ENCODE measurements around the gene ANHX. TPM values are rescaled to one million over a fixed set of nuclear protein-coding genes. Genes with fewer than 3 reads are reported as not detected.

The ANHX gene
- not detected in 2 replicates for total RNA-seq

DNA sequence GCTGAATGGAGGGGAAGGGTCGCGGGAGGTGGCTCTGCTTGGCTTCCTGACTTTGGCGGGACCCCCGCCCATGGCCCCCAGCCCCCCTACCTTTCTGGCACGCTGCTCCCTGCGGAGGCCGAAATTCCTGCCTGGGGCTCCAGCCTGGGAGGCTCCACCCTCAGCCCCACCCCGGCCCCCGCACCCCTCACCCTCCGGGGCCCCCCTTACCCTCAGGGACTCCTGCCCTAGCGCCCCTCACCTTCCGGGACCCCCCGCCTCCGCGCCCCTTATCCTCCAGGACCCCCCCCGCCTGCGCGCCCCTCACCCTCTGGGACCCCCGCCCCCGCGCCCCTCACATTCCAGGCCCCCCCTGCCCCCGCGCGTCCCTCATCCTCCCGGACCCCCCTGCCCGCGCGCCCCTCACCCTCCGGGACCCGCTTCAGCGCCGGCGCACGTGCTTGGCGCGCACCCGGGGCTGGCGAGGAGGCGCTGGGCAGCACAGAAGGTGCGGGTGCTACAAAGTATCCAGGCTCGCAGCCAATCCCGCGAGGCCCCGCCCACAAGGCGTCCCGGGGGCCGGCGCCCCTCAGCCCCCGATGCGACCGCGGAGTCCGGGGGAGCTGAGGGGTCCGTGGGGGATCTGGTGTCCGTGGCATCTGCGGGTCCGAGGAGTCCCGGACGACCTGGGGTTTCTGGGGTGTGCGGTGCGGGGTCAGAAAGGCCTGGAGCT lies at the start of gene ANHX:
TSS of gene ANHX (minus strand) at position 477 of the 712 bp plus-strand sequence. CDS start 1,521 bp downstream, outside the sequence.

GRCh38 chr12:133181238-133181959 lies 54.3 kb downstream of the ANHX start, which contains the start of gene ZNF268:
TSS of gene ZNF268 (plus strand) at chr12:133181495. CDS start at chr12:133181998, 503 bp downstream.

Other genes starting within 250 kb of the ANHX start
- 1.8 and 3.9 TPM in 2 replicates for gene ZNF26, start 249.5 kb downstream of the ANHX start, total RNA-seq
- 7.0 and 17.6 TPM in 2 replicates for gene ZNF84, start 198.4 kb downstream of the ANHX start, total RNA-seq
- gene ZNF140, start 155.0 kb downstream of the ANHX start, total RNA-seq: 10.0 and 10.4 TPM in 2 replicates
- gene ZNF891, start 105.6 kb downstream of the ANHX start, total RNA-seq: 0.11 and 0.23 TPM in 2 replicates
- 3.4 and 8.4 TPM in 2 replicates for gene ZNF10, start 105.2 kb downstream of the ANHX start, total RNA-seq
- 11.9 and 13.5 TPM in 2 replicates for gene ZNF268, start 54.4 kb downstream of the ANHX start, total RNA-seq